ENCODE results near the gene NDUFAF8.

DNA sequence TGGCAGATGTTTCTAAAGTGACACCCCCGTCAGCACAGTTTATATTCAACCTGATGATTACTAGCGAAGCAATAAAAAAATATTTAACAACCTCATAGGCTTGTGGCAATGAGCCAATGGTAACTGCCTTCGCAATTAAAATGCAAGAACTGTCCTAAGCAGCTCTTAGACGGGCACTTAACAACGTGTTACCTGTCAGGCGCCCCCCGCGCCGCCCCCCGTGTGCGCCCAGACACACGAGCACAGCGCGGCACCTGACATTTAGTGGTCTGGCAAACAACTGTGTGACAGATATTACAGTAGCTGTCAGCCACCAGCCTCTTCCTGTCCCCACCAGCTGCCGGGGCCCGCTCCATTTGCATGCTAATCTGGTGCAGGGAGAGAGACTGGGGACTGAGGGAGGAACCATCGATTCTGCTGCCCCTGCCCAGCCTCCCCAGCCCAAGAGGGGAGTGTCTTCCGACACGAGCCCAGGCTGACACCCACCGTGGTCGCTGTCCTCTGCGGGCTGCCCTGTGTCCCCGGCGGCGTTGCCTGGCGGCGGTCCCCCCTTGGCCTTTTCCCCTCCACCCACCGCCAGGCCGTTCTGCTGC lies 12.7 kb downstream of the NDUFAF8 start:
- no peak for TF ChIP-seq EZH2 (IDR thresholded peaks at IDR 0.05; ENCODE audit: borderline replicate concordance, low read depth, low read length, severe bottlenecking)
- TF ChIP-seq, protein P1, sequence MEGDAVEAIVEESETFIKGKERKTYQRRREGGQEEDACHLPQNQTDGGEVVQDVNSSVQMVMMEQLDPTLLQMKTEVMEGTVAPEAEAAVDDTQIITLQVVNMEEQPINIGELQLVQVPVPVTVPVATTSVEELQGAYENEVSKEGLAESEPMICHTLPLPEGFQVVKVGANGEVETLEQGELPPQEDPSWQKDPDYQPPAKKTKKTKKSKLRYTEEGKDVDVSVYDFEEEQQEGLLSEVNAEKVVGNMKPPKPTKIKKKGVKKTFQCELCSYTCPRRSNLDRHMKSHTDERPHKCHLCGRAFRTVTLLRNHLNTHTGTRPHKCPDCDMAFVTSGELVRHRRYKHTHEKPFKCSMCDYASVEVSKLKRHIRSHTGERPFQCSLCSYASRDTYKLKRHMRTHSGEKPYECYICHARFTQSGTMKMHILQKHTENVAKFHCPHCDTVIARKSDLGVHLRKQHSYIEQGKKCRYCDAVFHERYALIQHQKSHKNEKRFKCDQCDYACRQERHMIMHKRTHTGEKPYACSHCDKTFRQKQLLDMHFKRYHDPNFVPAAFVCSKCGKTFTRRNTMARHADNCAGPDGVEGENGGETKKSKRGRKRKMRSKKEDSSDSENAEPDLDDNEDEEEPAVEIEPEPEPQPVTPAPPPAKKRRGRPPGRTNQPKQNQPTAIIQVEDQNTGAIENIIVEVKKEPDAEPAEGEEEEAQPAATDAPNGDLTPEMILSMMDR (IDR thresholded peaks at IDR 0.05; ENCODE audit: borderline replicate concordance, extremely low read depth, low read length, poor library complexity, severe bottlenecking) = no peak

Data from DND-41 (cell line).